ENCODE measurements around the gene HNRNPUL1.

DNA sequence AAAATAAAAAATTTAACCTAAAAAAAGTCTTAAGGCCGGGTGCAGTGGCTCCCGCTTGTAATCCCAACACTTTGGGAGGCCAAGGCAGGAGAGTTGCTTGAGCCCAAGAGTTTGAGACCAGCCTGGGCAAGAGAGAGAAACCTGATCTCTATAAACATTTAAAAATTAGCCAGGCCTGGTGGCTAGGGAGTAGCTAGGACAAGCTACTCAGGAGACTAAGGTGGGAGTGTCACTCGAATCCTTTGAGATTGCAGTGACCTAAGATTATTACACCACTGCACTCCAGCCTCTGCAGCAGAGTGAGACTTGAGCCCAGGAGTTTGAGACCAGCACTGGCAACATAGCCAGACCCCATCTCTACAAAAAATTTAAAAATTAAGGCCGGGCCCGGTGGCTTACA is 46.9 kb downstream of the HNRNPUL1 start:
- TF ChIP-seq EZH2phosphoT487 (IDR thresholded peaks at IDR 0.05) (no peak), EZH2 (IDR thresholded peaks at IDR 0.05) (no peak)
- TF ChIP-seq, protein P1, sequence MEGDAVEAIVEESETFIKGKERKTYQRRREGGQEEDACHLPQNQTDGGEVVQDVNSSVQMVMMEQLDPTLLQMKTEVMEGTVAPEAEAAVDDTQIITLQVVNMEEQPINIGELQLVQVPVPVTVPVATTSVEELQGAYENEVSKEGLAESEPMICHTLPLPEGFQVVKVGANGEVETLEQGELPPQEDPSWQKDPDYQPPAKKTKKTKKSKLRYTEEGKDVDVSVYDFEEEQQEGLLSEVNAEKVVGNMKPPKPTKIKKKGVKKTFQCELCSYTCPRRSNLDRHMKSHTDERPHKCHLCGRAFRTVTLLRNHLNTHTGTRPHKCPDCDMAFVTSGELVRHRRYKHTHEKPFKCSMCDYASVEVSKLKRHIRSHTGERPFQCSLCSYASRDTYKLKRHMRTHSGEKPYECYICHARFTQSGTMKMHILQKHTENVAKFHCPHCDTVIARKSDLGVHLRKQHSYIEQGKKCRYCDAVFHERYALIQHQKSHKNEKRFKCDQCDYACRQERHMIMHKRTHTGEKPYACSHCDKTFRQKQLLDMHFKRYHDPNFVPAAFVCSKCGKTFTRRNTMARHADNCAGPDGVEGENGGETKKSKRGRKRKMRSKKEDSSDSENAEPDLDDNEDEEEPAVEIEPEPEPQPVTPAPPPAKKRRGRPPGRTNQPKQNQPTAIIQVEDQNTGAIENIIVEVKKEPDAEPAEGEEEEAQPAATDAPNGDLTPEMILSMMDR (IDR thresholded peaks at IDR 0.05) = no peak
